HepG2 (cell line): ENCODE data around the gene PPP1R13B. TPM values are rescaled to one million over a fixed set of nuclear protein-coding genes. Genes with fewer than 3 reads are reported as not detected.

Experiments
- ATAC-seq: fragments of 200-7000 bp; cut with Tn5 transposase; 3 replicates; pipeline ENCODE4 v1.9.1; 2020; ENCODE audit warnings: mild to moderate bottlenecking, moderate library complexity
- BruUV-seq: library from RNA; stranded (reverse); fragments of 400-500 nt; replicated peaks from 2 replicates; lab custom pipeline; 2021; lab: Mats Ljungman, UMichigan
- CTCF ChIA-PET: fragments of 300-600 bp; formaldehyde crosslinking; extraction: SDS; loops from one replicate; lab custom pipeline; 2021; ENCODE audit warnings: low total read pairs, inconsistent platforms, low intra/inter-chr PET ratio; lab: Yijun Ruan, JAX
- POLR2A ChIA-PET: fragments of 350-600 bp; sonication (Branson Sonifier 250); formaldehyde crosslinking; loops from one replicate; lab custom pipeline; 2020; ENCODE audit warnings: antibody characterized with exemption, inconsistent platforms; lab: Yijun Ruan, JAX
- DNase-seq: peaks from one replicate; pipeline ENCODE4 v3.0.0-alpha.2; 2015; ENCODE audit warnings: low spot score
- FAIRE-seq: peaks from 3 replicates; lab custom pipeline; 2011; peaks lifted over from hg19 to GRCh38; lab: Jason Lieb, UNC
- H2AFZ ChIP-seq: one replicate; pipeline ENCODE4 v1.6.1; 2011; ENCODE audit warnings: low read length, inconsistent platforms
- H3K27ac ChIP-seq: fragments of 300-600 bp; 3 replicates; pipeline ENCODE4 v1.8.0; 2011; ENCODE audit warnings: mixed run types, mild to moderate bottlenecking, mixed read lengths, low read length, inconsistent platforms; ENCODE audit not compliant: insufficient read depth; ENCODE audit errors: extremely low read length
- H3K27me3 ChIP-seq, 2 experiments: fragments of 200-600 bp in 1 of 2; 2 replicates in 1 of 2; 3 replicates in 1 of 2; pipeline versions ENCODE4 v1.6.0 to v1.8.0; 2011; ENCODE audit warnings: low read length in 2 of 2, mild to moderate bottlenecking in 2 of 2, moderate library complexity in 2 of 2, inconsistent platforms in 1 of 2; ENCODE audit not compliant: insufficient read depth in 2 of 2, control insufficient read depth in 1 of 2
- H3K36me3 ChIP-seq, 2 experiments: fragments of 200-600 bp in 1 of 2; replicated peaks in 1 of 2; 2 replicates in 1 of 2; 3 replicates in 1 of 2; pipeline versions ENCODE4 v1.5.1 to v1.8.0; 2011; ENCODE audit warnings: low read length in 2 of 2, inconsistent platforms in 1 of 2; ENCODE audit not compliant: insufficient read depth in 2 of 2, control insufficient read depth in 1 of 2
- H3K4me1 ChIP-seq: 2 replicates; pipeline ENCODE4 v1.5.1; 2012; ENCODE audit warnings: low read length, inconsistent platforms; ENCODE audit not compliant: insufficient read depth
- H3K4me2 ChIP-seq: 2 replicates; pipeline ENCODE4 v1.6.0; 2011; ENCODE audit warnings: low read depth, low read length, inconsistent platforms
- H3K4me3 ChIP-seq, 3 experiments: fragments of 200-600 bp in 1 of 3; sonication (generic), shearing (Covaris generic) in 1 of 3; replicated peaks in 1 of 3; 2 replicates each; pipeline ENCODE4 v1.5.1; 2011 to 2016; ENCODE audit warnings: low read length in 3 of 3, inconsistent platforms in 2 of 3, low read depth in 2 of 3, mild to moderate bottlenecking in 2 of 3, control low read depth in 1 of 3, mixed read lengths in 1 of 3; ENCODE audit not compliant: insufficient read depth in 1 of 3
- H3K79me2 ChIP-seq: one replicate; pipeline ENCODE4 v1.6.1; 2011; ENCODE audit warnings: low read length, inconsistent platforms; ENCODE audit not compliant: insufficient read depth
- H3K9ac ChIP-seq: 2 replicates; pipeline ENCODE4 v1.6.0; 2011; ENCODE audit warnings: mild to moderate bottlenecking, low read depth, low read length, inconsistent platforms; ENCODE audit not compliant: insufficient read depth
- H3K9me3 ChIP-seq: 2 replicates; pipeline ENCODE4 v1.5.1; 2012; ENCODE audit warnings: mild to moderate bottlenecking, low read length
- H4K20me1 ChIP-seq: 2 replicates; pipeline ENCODE4 v1.6.0; 2011; ENCODE audit warnings: inconsistent platforms, mild to moderate bottlenecking, low read length, moderate library complexity; ENCODE audit not compliant: insufficient read depth
- AGO2 ChIP-seq: fragments of 200-400 bp; formaldehyde crosslinking; optimal IDR thresholded peaks from 2 replicates; pipeline ENCODE3; 2017; ENCODE audit warnings: mild to moderate bottlenecking, low read depth, low read length, moderate library complexity
- CREBL2 ChIP-seq: sonication (generic); formaldehyde crosslinking; IDR thresholded peaks from 2 replicates; pipeline ENCODE4 v1.8.1; 2023; ENCODE audit warnings: missing genetic modification reagents, mild to moderate bottlenecking, borderline replicate concordance
- EEA1 ChIP-seq: sonication (generic); formaldehyde crosslinking; IDR thresholded peaks from 2 replicates; pipeline ENCODE4 v1.5.1; 2020; ENCODE audit warnings: mild to moderate bottlenecking, missing genetic modification reagents, borderline replicate concordance
- GABPA ChIP-seq, 2 experiments: IDR thresholded peaks; 2 replicates each; pipeline ENCODE4 v1.6.1; 2011 to 2016; ENCODE audit warnings: low read depth in 2 of 2, low read length in 1 of 2, missing biosample characterization in 1 of 2, missing genetic modification characterization in 1 of 2
- GTF2F1 ChIP-seq: fragments of 150-350 bp; IDR thresholded peaks from 2 replicates; pipeline ENCODE4 v1.6.1; 2014; ENCODE audit warnings: low read length
- KMT2A ChIP-seq: sonication (generic); formaldehyde crosslinking; IDR thresholded peaks from 2 replicates; pipeline ENCODE4 v1.4.0; 2020; ENCODE audit warnings: missing genetic modification reagents
- MIER3 ChIP-seq: IDR thresholded peaks from 2 replicates; pipeline ENCODE4 v1.6.1; 2016; ENCODE audit warnings: missing compliant biosample characterization, borderline replicate concordance
- MTF1 ChIP-seq: sonication (generic); formaldehyde crosslinking; IDR thresholded peaks from 2 replicates; pipeline ENCODE4 v1.5.0; 2020; ENCODE audit warnings: missing genetic modification reagents
- NR0B2 ChIP-seq: sonication (generic); formaldehyde crosslinking; IDR thresholded peaks from 2 replicates; pipeline ENCODE4 v1.4.0; 2020; ENCODE audit warnings: mild to moderate bottlenecking, missing genetic modification reagents
- POLR2AphosphoS5 ChIP-seq: IDR thresholded peaks from 2 replicates; pipeline ENCODE4 v1.6.1; 2012; ENCODE audit warnings: low read depth, low read length
- SMYD3 ChIP-seq: sonication (generic); formaldehyde crosslinking; IDR thresholded peaks from 2 replicates; pipeline ENCODE4 v1.8.1; 2023; ENCODE audit warnings: mild to moderate bottlenecking, missing genetic modification reagents
- ZBTB14 ChIP-seq: sonication (generic); formaldehyde crosslinking; IDR thresholded peaks from 2 replicates; pipeline ENCODE4 v1.4.0; 2020; ENCODE audit warnings: missing genetic modification reagents
- ZBTB7A ChIP-seq: sonication (generic); formaldehyde crosslinking; IDR thresholded peaks from 2 replicates; pipeline ENCODE4 v1.8.0; 2022; ENCODE audit warnings: mild to moderate bottlenecking, missing genetic modification reagents
- ZNF580 ChIP-seq: IDR thresholded peaks from 2 replicates; pipeline ENCODE4 v1.6.1; 2016; ENCODE audit warnings: low read depth, borderline replicate concordance
- ZNF678 ChIP-seq: sonication (generic); formaldehyde crosslinking; IDR thresholded peaks from 2 replicates; pipeline ENCODE4 v1.4.0; 2020; ENCODE audit warnings: mild to moderate bottlenecking, missing genetic modification reagents
- WGBS: methylation state at CpG from one replicate; pipeline ENCODE4 v1.1.6; 2017; ENCODE audit warnings: low lambda C conversion rate; 5-methylcytosine and 5-hydroxymethylcytosine counted together
- in situ Hi-C: cut with HindIII; loops from 2 replicates; pipeline ENCODE4 v1.10.0; 2017; ENCODE audit warnings: low pct_unique_long_range_greater_than_20kb; ENCODE audit not compliant: extremely low pct_ligation_motif_present
- intact Hi-C: fragments of 100-400 bp; cut with micrococcal nuclease; formaldehyde crosslinking; loops from one replicate; pipeline ENCODE4 v1.10.0; 2022; ENCODE audit not compliant: unreplicated experiment
- polyA plus RNA-seq, 8 experiments: library from polyadenylated mRNA; depleted of rRNA in 3 of 8; stranded (reverse) in 7 of 8; unstranded in 1 of 8; fragments of >200 nt; fragmentation: Illumina TruSeq in 4 of 8; extraction: Trizol in 4 of 8; gene quantifications; 2 replicates each; pipeline versions ENCODE4 v1.2.1 to v1.2.3, GENCODE V29; 2011 to 2016; ENCODE audit warnings: low read depth in 4 of 8, missing spikeins in 1 of 8, mixed read lengths in 1 of 8; ENCODE audit not compliant: insufficient read depth in 1 of 8
- total RNA-seq, 5 experiments: library from RNA; depleted of rRNA; stranded (reverse); fragments of >200 nt; fragmentation: Illumina TruSeq; extraction: Trizol; gene quantifications; 2 replicates each; pipeline ENCODE4 v1.2.3, GENCODE V29; 2016; ENCODE audit warnings: low read depth in 1 of 5

Gene PPP1R13B
- total and polyA plus RNA-seq, 2 of the 13 experiments (the other 11 are each of a cell fraction or from before 2014, with no cell fraction given), result 4.6 to 9.4 TPM

GRCh38 chr14:103705504-103706284, 141.7 kb downstream of the PPP1R13B start:
- no TSS peak for BruUV-seq
- Histone ChIP-seq H3K4me2 (no peak overlapping the region), H3K4me3 (no peak overlapping the region), H3K4me1 (peaks cover 1% of the 10 kb centered on the region; the same call in 1 of the 2 replicates), H3K27ac (no peak overlapping the region), H3K36me3 (peaks cover 7 to 41% of the 10 kb centered on the region in 2 experiments; a peak in 3 of 5 replicates), H3K9me3 (no peaks in the 10 kb centered on the region), H3K27me3 (no peaks in the 10 kb centered on the region; a peak in 1 of 5 replicates), H2AFZ (no peak overlapping the region), H3K9ac (no peak overlapping the region), H3K79me2 (no peaks in the 10 kb centered on the region), H4K20me1 (no peaks in the 10 kb centered on the region)
- POLR2A ChIA-PET, result no interaction called here
- TF ChIP-seq POLR2AphosphoS5 (no peak), AGO2 (peak; percentile 43), SMYD3 (CRISPR knock-in tag) (no peak), CREBL2 (CRISPR knock-in tag) (no peak), NR0B2 (CRISPR knock-in tag) (no peak)
- 96% methylated on average over 20 of the region's 28 CpGs for WGBS
- ATAC-seq (no peak), FAIRE-seq (no peak), DNase-seq (no peak)
- in situ Hi-C loops (no loop called here), intact Hi-C loops (no loop called here)
- CTCF ChIA-PET, result no interaction called here

- intact Hi-C loops, result no loop called here
- Histone ChIP-seq H4K20me1 (no peaks in the 10 kb centered on the region), H3K4me1 (peaks cover 7% of the 10 kb centered on the region), H3K9ac (no peak overlapping the region), H2AFZ (no peak overlapping the region), H3K9me3 (no peaks in the 10 kb centered on the region), H3K36me3 (peaks cover 7 to 42% of the 10 kb centered on the region in 2 experiments; a peak in 3 of 5 replicates), H3K79me2 (no peaks in the 10 kb centered on the region), H3K4me2 (no peak overlapping the region), H3K27me3 (no peaks in the 10 kb centered on the region; a peak in 1 of 5 replicates), H3K27ac (no peak overlapping the region), H3K4me3 (no peak overlapping the region)
- DNase-seq, result no peak
- ChIA-PET CTCF (no interaction called here), POLR2A (no interaction called here)
- WGBS, result 100% methylated on average over 8 of the region's 15 CpGs
- ATAC-seq, result no peak
- no peak for FAIRE-seq
- in situ Hi-C loops, result no loop called here
- no TSS peak for BruUV-seq
- no peak for TF ChIP-seq ZBTB14 (CRISPR knock-in tag)
- TF ChIP-seq ZNF580 (CRISPR knock-in tag), result no peak
- no peak for TF ChIP-seq GTF2F1
- TF ChIP-seq GABPA (IDR thresholded peaks at IDR 0.05; ENCODE audit: low read depth, low read length), result no peak
- no peak for TF ChIP-seq GABPA (CRISPR knock-in tag; IDR thresholded peaks at IDR 0.05; ENCODE audit: low read depth)
- no peak for TF ChIP-seq EEA1
- TF ChIP-seq MIER3 (CRISPR knock-in tag), result no peak
- TF ChIP-seq POLR2AphosphoS5, result no peak
- no peak for TF ChIP-seq ZNF678 (CRISPR knock-in tag)
- TF ChIP-seq KMT2A, result no peak
- TF ChIP-seq ZBTB7A, result no peak
- TF ChIP-seq MTF1, result no peak
Measured at GRCh38 chr14:103705118-103705503, 142.3 kb downstream of the PPP1R13B start.
